Naive thymus-derived CD4-positive, alpha-beta T cell (primary cell): ENCODE results near the gene NSRP1. TPM values are rescaled to one million over a fixed set of nuclear protein-coding genes. Genes with fewer than 3 reads are reported as not detected.

Experiments used
- ATAC-seq: fragments of 150-1000 bp; cut with Tn5 transposase; 2 replicates; pipeline ENCODE4 v1.10.0; 2021; ENCODE audit warnings: mild to moderate bottlenecking, moderate library complexity
- CTCF ChIA-PET: fragments of 350-600 bp; sonication (Branson Sonifier 250); formaldehyde crosslinking; loops from one replicate; lab custom pipeline; 2021; ENCODE audit warnings: antibody characterized with exemption; lab: Charles Lee
- POLR2A ChIA-PET: fragments of 350-600 bp; sonication (Branson Sonifier 250); formaldehyde crosslinking; loops from one replicate; lab custom pipeline; 2021; ENCODE audit warnings: antibody characterized with exemption, inconsistent platforms; lab: Charles Lee
- DNase-seq, 9 donors: peaks; one replicate each; pipeline versions ENCODE4 v3.0.0 to v3.0.0-alpha.2; 2020 to 2022; ENCODE audit warnings: mixed read lengths in 1 of 9
- H3K27ac ChIP-seq: one replicate; pipeline ENCODE4 v1.7.0; 2013; ENCODE audit warnings: mild to moderate bottlenecking, low read depth, low read length, moderate library complexity
- H3K27me3 ChIP-seq, 2 donors: one replicate each; pipeline ENCODE4 v1.7.0; 2013; ENCODE audit warnings: low read length in 2 of 2, mild to moderate bottlenecking in 2 of 2, moderate library complexity in 2 of 2; ENCODE audit not compliant: control insufficient read depth in 2 of 2, insufficient read depth in 2 of 2
- H3K36me3 ChIP-seq, 3 experiments: 1 replicate in 2 of 3; 2 replicates in 1 of 3; pipeline ENCODE4 v1.7.0; 2013; ENCODE audit warnings: low read length in 3 of 3, mild to moderate bottlenecking in 3 of 3, moderate library complexity in 1 of 3; ENCODE audit not compliant: insufficient read depth in 3 of 3, control insufficient read depth in 2 of 3
- H3K4me1 ChIP-seq, 2 donors: one replicate each; pipeline ENCODE4 v1.7.0; 2013; ENCODE audit warnings: low read length in 2 of 2, mild to moderate bottlenecking in 2 of 2, moderate library complexity in 1 of 2; ENCODE audit not compliant: control insufficient read depth in 2 of 2, insufficient read depth in 2 of 2
- H3K4me3 ChIP-seq: 2 replicates; pipeline ENCODE4 v1.7.0; 2013; ENCODE audit warnings: mild to moderate bottlenecking, low read length
- H3K9me3 ChIP-seq, 3 experiments: 1 replicate in 2 of 3; 2 replicates in 1 of 3; pipeline ENCODE4 v1.7.0; 2013; ENCODE audit warnings: low read length in 3 of 3; ENCODE audit not compliant: control insufficient read depth in 2 of 3
- H3K27ac Mint-ChIP-seq, 9 donors: one replicate each; pipeline ENCODE4 v1.8.0; 2020 to 2022; ENCODE audit warnings: mixed read lengths in 9 of 9, mild to moderate bottlenecking in 8 of 9, moderate library complexity in 5 of 9, inconsistent platforms in 2 of 9
- H3K27me3 Mint-ChIP-seq, 5 donors: one replicate each; pipeline ENCODE4 v1.8.0; 2021 to 2022; ENCODE audit warnings: mixed read lengths in 5 of 5, mild to moderate bottlenecking in 1 of 5
- H3K36me3 Mint-ChIP-seq, 5 donors: one replicate each; pipeline ENCODE4 v1.8.0; 2020 to 2022; ENCODE audit warnings: mixed read lengths in 5 of 5, mild to moderate bottlenecking in 3 of 5, inconsistent platforms in 1 of 5
- H3K4me1 Mint-ChIP-seq, 7 donors: one replicate each; pipeline ENCODE4 v1.8.0; 2020 to 2022; ENCODE audit warnings: mixed read lengths in 7 of 7, mild to moderate bottlenecking in 3 of 7, inconsistent platforms in 1 of 7
- H3K4me3 Mint-ChIP-seq, 10 donors: one replicate each; pipeline ENCODE4 v1.8.0; 2020 to 2022; ENCODE audit warnings: mild to moderate bottlenecking in 10 of 10, mixed read lengths in 10 of 10, moderate library complexity in 6 of 10, inconsistent platforms in 2 of 10
- H3K9me3 Mint-ChIP-seq, 11 donors: one replicate each; pipeline ENCODE4 v1.8.0; 2020 to 2022; ENCODE audit warnings: mixed read lengths in 11 of 11, mild to moderate bottlenecking in 4 of 11, inconsistent platforms in 1 of 11, moderate library complexity in 1 of 11
- intact Hi-C, 2 donors: fragments of 100-400 bp; cut with micrococcal nuclease; formaldehyde crosslinking; loops; one replicate each; pipeline ENCODE4 v1.15.1; 2023
- polyA plus RNA-seq, 2 donors: library from polyadenylated mRNA; unstranded; fragments of 300-500 nt; fragmentation: Illumina TruSeq; gene quantifications; one replicate each; pipeline ENCODE4 v1.2.3, GENCODE V29; 2021
- total RNA-seq, 6 experiments: library from RNA in 5 of 6; stranded (reverse) in 5 of 6; gene quantifications; 1 replicate in 5 of 6; 2 replicates in 1 of 6; pipeline ENCODE4 v1.2.3 and lab custom pipeline; 2021 to 2026

Gene NSRP1
- total and polyA plus RNA-seq, 7 experiments from 2014 or later: 23.3 to 34.7 (median 29.3) TPM

DNA sequence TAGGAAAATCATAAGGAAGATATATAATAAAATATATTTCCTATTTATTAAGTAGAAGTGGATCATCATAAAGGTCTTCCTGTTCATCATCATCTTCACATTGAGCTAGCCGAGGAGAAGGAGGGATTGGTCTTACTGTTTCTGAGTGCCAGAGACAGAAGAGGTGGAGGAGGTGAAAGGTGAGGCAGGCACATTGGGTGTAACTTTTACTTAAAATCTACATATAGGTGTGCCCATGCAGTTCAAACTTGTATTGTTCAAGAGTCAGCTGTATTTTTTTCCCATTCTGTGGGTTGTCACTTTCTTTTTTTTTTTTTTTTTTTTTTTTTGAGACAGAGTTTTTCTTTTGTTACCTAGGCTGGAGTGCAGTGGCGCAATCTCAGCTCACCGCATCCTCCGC lies 34.9 kb downstream of the NSRP1 start:
- POLR2A ChIA-PET: interaction anchor here (0.7 kb wide), 1 partner anchor 263 kb away, joined by 3 read pairs; no protein-coding TSS in a partner anchor
- Mint-ChIP-seq H3K9me3 (peaks cover 0 to 2% (median 0%) of the 10 kb centered on the region in 11 donors), H3K27me3 (no peaks in the 10 kb centered on the region), H3K27ac (peak overlapping the region in 1 of 9 donors; percentile 84), H3K4me1 (peaks cover 11 to 41% (median 30%) of the 10 kb centered on the region in 7 donors), H3K36me3 (peaks cover 0 to 32% (median 16%) of the 10 kb centered on the region in 5 donors), H3K4me3 (no peak overlapping the region)
- Histone ChIP-seq H3K9me3 (no peaks in the 10 kb centered on the region), H3K27ac (no peak overlapping the region), H3K4me1 (no peaks in the 10 kb centered on the region), H3K36me3 (no peaks in the 10 kb centered on the region), H3K27me3 (no peaks in the 10 kb centered on the region), H3K4me3 (no peak overlapping the region)
- DNase-seq: no peak
- no peak for ATAC-seq
- intact Hi-C loops: no loop called here
- CTCF ChIA-PET: interaction anchor here (0.6 kb wide), 1 partner anchor 1066 kb away, joined by 4 read pairs; no protein-coding TSS in a partner anchor

DNA sequence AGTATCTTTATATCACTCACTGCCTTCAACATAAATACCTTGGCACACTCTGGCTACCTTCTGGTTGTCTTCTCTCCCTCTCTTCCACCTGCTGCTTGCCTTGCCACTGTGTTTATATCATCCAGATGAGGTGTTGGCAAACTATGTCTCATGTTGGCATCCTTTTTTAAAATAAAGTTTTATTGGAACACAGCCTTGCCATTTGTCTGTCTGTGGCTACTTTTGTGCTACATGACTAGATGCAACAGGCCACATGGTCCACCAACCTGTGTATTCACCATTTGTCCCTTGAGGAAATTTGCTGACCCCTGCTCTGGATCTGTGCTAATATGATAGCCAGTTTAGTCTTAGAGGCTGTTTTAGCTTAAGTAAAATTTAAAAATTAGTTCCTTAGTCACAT lies 36.8 kb downstream of the NSRP1 start:
- Histone ChIP-seq H3K9me3 (no peaks in the 10 kb centered on the region), H3K36me3 (no peaks in the 10 kb centered on the region), H3K27me3 (no peaks in the 10 kb centered on the region), H3K4me1 (no peaks in the 10 kb centered on the region), H3K4me3 (no peak overlapping the region), H3K27ac (no peak overlapping the region)
- intact Hi-C loops: no loop called here
- Mint-ChIP-seq H3K27me3 (no peaks in the 10 kb centered on the region), H3K36me3 (peaks cover 0 to 42% (median 22%) of the 10 kb centered on the region in 5 donors), H3K27ac (peak overlapping the region in 1 of 9 donors; percentile 62), H3K9me3 (peaks cover 0 to 2% (median 0%) of the 10 kb centered on the region in 11 donors), H3K4me3 (no peak overlapping the region), H3K4me1 (peaks cover 12 to 51% (median 40%) of the 10 kb centered on the region in 7 donors)
- ChIA-PET POLR2A (no interaction called here), CTCF (no interaction called here)
- ATAC-seq (no peak), DNase-seq (no peak)

DNA sequence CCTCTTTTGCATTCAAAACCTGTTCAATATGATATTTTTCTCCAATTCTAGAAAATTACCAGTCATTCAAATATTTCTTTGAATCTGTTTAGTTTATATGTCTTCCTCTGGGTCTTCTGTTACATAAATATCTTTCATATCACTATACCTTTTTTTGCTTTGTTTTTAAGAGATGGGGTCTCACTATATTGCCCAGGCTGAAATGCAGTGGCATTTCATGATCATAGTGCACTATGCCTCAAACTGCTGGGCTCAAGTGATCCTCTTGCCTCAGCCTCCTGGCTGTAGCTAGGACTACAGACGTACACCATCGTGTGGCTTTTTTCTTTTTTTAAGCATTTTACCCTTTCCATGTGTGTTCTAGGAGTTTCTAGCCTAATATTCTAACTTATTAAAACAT lies 38.8 kb downstream of the NSRP1 start:
- Histone ChIP-seq H3K4me3 (no peak overlapping the region), H3K4me1 (no peaks in the 10 kb centered on the region), H3K36me3 (peaks cover 0 to 8% (median 0%) of the 10 kb centered on the region in 3 experiments), H3K27ac (no peak overlapping the region), H3K9me3 (peaks cover 0 to 8% (median 0%) of the 10 kb centered on the region in 3 experiments), H3K27me3 (no peaks in the 10 kb centered on the region)
- no peak overlapping the region for H3K4me3 Mint-ChIP-seq
- DNase-seq: no peak
- no peak for ATAC-seq
- H3K36me3 Mint-ChIP-seq: peaks cover 6 to 57% (median 39%) of the 10 kb centered on the region in 5 donors
- H3K27me3 Mint-ChIP-seq: no peaks in the 10 kb centered on the region
- CTCF ChIA-PET: no interaction called here
- POLR2A ChIA-PET: no interaction called here
- no peak overlapping the region for H3K27ac Mint-ChIP-seq
- intact Hi-C loops: no loop called here
- peaks cover 0 to 13% (median 5%) of the 10 kb centered on the region in 11 donors for H3K9me3 Mint-ChIP-seq
- peaks cover 8 to 55% (median 46%) of the 10 kb centered on the region in 7 donors for H3K4me1 Mint-ChIP-seq

DNA sequence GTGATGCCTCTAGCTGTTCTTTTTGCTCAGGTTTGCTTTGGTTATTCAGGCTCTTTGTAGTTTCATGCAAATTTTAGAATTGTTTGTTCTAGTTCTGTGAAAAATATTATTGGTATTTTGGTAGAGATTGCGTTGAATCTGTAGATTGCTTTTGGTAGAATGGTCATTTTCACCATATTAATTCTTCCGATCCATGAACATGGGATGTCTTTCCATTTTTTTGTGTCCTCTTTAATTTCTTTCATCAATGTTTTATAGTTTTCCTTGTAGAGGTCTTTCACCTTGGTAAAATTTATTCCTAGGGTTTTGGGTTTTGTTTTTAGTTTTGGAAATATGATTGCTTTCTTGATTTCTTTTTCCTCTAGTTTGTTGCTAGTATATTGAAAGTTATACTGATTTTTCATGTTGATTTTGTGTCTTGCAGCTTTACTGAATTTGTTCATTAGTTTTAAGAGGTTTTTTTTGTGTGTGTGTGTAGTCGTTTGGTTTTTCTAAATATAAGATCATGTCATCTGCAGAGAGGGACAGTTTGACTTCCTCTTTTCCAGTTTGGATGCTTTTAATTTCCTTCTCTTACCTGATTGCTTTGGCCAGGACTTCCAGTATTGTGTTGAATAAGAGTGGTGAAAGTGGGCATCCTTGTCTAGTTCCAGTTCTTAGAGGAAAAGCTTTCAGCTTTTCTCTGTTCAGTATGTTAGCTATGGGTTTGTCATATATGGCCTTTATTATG lies 42.4 kb downstream of the NSRP1 start:
- Mint-ChIP-seq H3K9me3 (peaks cover 0 to 16% (median 5%) of the 10 kb centered on the region in 11 donors), H3K4me3 (peak overlapping the region in 1 of 10 donors; percentile 10)
- POLR2A ChIA-PET: no interaction called here

DNA sequence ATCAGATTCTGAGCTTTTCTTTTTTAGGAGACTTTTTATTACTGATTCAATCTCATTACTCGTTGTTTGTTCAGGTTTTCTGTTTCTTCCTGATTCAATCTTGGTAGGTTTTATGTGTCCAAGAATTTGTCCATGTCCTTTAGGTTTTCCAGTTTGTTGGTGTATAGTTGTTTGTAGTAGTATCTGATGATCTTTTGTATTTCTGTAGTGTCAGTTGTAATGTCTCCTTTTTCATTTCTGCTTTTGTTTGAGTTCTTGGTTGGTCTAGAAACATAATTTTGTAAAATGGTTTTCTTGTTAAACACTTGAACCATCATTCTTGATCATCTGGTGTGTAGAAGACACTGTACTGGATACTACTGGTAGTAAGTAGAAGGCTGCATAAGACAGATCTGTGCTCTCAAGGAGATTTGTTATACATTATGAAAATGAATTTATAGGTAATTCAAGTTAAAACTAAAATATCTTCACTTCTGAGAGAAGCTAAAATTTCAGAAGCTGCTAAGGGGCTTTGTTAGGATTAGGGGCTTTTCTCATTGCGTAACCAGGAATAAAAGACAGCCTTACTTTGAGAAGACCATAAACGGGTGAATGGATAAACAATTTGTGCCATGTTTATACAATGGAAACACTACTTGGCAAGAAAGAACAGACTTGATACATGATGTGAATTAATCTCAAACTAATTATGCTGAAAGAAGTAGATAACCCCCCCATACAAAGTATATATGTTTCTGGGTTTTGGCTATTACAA lies 44.0 kb downstream of the NSRP1 start:
- POLR2A ChIA-PET: interaction anchor here (0.6 kb wide), 1 partner anchor 1480 kb away, joined by 4 read pairs; no protein-coding TSS in a partner anchor
- intact Hi-C loops: no loop called here
- Histone ChIP-seq H3K36me3 (peaks cover 0 to 14% (median 0%) of the 10 kb centered on the region in 3 experiments), H3K4me1 (no peaks in the 10 kb centered on the region), H3K27ac (no peak overlapping the region), H3K27me3 (no peaks in the 10 kb centered on the region), H3K4me3 (no peak overlapping the region), H3K9me3 (peaks cover 0 to 8% (median 0%) of the 10 kb centered on the region in 3 experiments)
- Mint-ChIP-seq H3K4me1 (peaks cover 6 to 49% (median 39%) of the 10 kb centered on the region in 7 donors), H3K36me3 (peaks cover 6 to 49% (median 37%) of the 10 kb centered on the region in 5 donors), H3K4me3 (peak overlapping the region in 1 of 10 donors; percentile 16), H3K27me3 (no peaks in the 10 kb centered on the region), H3K27ac (no peak overlapping the region), H3K9me3 (peaks cover 0 to 16% (median 5%) of the 10 kb centered on the region in 11 donors)
- ATAC-seq (no peak), DNase-seq (no peak)
- CTCF ChIA-PET: no interaction called here

More for the DNA sequence above, 42.4 kb downstream of the NSRP1 start:
- H3K4me3 ChIP-seq: no peak overlapping the region
- DNase-seq (no peak), ATAC-seq (no peak)
- CTCF ChIA-PET: no interaction called here
- H3K27me3 Mint-ChIP-seq: no peaks in the 10 kb centered on the region
- intact Hi-C loops: no loop called here
- peaks cover 0 to 8% (median 0%) of the 10 kb centered on the region in 3 experiments for H3K9me3 ChIP-seq
- peaks cover 0 to 9% (median 0%) of the 10 kb centered on the region in 3 experiments for H3K36me3 ChIP-seq
- H3K27me3 ChIP-seq: no peaks in the 10 kb centered on the region
- no peak overlapping the region for H3K27ac ChIP-seq
- no peaks in the 10 kb centered on the region for H3K4me1 ChIP-seq
- H3K36me3 Mint-ChIP-seq: peaks cover 6 to 54% (median 37%) of the 10 kb centered on the region in 5 donors
- peak overlapping the region in 2 of 9 donors; percentile 3 to 11 for H3K27ac Mint-ChIP-seq
- H3K4me1 Mint-ChIP-seq: peaks cover 6 to 49% (median 46%) of the 10 kb centered on the region in 7 donors

DNA sequence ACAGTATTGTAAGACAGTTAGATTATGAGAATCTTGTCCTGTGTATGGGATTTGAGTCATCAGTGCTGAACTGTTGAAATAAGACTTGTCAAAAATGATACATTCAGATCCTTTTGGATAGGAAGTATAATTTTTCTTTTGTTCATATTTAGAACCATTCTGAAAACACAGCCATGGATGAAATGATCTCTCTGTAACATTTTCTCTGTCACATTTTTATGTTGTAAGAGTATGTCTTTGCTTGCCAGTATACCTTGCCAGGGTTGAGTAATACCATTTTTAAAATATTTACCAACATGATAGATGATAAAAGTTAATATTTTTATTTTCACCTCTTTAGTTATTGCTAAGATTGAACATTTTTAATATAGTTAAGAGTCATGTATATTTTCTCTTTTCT lies 45.0 kb downstream of the NSRP1 start:
- H3K27ac ChIP-seq: no peak overlapping the region
- H3K4me3 ChIP-seq: no peak overlapping the region
- H3K4me1 Mint-ChIP-seq: peaks cover 6 to 53% (median 34%) of the 10 kb centered on the region in 7 donors
- peaks cover 0 to 16% (median 5%) of the 10 kb centered on the region in 11 donors for H3K9me3 Mint-ChIP-seq
- CTCF ChIA-PET: no interaction called here
- peaks cover 0 to 14% (median 0%) of the 10 kb centered on the region in 3 experiments for H3K36me3 ChIP-seq
- POLR2A ChIA-PET: no interaction called here
- H3K36me3 Mint-ChIP-seq: peaks cover 6 to 48% (median 37%) of the 10 kb centered on the region in 5 donors
- H3K27me3 ChIP-seq: no peaks in the 10 kb centered on the region
- DNase-seq (no peak), ATAC-seq (no peak)
- peaks cover 0 to 8% (median 0%) of the 10 kb centered on the region in 3 experiments for H3K9me3 ChIP-seq
- no peaks in the 10 kb centered on the region for H3K27me3 Mint-ChIP-seq
- no peaks in the 10 kb centered on the region for H3K4me1 ChIP-seq
- no peak overlapping the region for H3K27ac Mint-ChIP-seq
- H3K4me3 Mint-ChIP-seq: no peak overlapping the region
- intact Hi-C loops: no loop called here
